CD4-positive, alpha-beta T cell treated with Interleukin-15 for 4 hours (primary cell): Measurements from ENCODE around the gene PRSS58.
A peak's percentile ranks its signal among the peaks of the same experiment; 100 is the strongest.

ENCODE experiments used
- DNase-seq: peaks from one replicate; pipeline ENCODE4 v3.0.0-alpha.2; 2020; ENCODE audit warnings: low spot score

PRSS58 gene

GRCh38 chr7:142257958-142258357 is at the start of gene PRSS58:
TSS of gene PRSS58 (minus strand) at chr7:142258058. CDS start at chr7:142257707, 351 bp downstream.
- no peak for DNase-seq

DNA sequence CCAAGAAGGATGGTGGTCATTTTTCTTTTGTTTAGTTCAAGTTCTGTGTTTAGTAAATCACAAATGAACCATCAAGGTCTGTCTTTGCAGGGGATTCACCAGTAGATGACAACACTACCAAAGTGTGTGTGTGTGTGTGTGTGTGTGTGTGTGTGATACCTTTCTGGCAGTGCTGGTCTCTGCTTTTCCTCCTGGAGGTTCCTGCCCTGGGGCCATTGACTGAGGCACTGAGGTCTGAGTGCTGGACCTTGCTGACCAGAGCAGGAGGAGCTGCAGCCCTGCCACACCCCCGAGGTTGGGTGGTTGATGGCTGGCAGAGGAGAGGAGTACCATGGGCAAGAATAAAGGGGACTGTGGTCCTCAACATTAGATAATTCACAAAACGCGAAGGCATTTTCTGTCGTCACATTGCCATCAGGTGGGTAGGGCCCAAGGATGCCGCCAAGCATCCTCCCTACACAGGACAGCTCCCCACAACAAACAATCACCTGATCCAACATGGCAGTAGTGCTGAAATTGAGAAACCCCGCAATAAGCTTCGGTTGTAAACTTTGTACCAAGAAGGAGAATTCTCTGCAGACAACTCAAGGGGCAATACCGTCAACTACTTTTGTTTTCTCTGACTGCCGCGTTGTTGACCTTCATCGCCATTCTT is 49.5 kb upstream of the PRSS58 start:
- DNase-seq, result no peak

DNA sequence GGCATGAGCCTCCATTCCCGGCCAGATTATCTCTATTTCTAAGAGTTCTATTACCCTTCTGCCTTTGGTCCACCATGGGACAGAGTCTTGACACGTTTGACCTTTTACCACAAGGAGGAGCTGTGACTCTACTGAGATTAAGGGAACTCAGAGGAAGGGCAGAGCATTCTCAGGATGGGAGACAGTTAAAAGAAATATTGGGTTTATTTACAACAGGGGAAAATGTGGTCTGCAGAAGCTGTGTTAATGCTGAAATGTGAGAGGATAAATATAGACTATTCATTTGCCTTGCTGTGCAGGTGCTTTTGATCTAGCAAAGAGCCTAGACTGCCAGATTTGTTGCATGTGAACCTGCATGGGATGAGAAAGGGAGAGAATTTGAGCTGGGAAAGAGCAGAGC is 45.8 kb upstream of the PRSS58 start:
- DNase-seq, result peak; percentile 54

- DNase-seq, result no peak
Observed at GRCh38 chr7:142301923-142302550, 44.2 kb upstream of the PRSS58 start.

DNA sequence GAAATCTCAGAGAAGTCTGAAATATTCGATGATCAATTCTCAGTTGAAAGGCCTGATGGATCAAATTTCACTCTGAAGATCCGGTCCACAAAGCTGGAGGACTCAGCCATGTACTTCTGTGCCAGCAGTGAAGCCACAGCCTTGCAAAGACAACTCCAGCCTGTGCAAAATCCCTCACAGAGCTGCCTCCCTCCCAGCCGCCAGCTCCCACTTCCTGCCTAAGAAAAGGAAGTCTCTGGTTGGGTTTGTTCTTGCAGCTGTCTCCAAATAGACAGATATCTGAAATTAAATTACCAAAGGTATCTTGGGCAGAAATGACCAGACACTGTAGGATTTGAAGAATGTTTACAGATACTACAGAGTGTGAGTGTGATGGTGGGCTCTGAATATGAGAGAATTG is 43.4 kb upstream of the PRSS58 start:
- DNase-seq, result no peak

DNA sequence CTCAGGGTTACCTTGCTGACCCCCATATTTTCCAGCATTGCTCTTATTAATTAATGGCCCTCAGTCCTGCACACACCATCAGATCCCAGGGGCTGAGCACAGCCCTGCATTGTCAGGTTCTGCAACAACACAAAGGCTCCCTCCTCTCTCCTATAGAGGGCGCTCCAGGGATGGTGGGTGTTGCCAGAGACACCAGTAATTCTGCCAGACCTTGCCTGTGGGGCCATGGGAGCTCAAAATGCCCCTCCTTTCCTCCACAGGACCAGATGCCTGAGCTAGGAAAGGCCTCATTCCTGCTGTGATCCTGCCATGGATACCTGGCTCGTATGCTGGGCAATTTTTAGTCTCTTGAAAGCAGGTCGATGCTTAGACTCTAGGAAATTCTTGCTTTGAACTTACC is 42.8 kb upstream of the PRSS58 start:
- DNase-seq, result peak; percentile 47

- no peak for DNase-seq
Observed at GRCh38 chr7:142299237-142299781, 41.5 kb upstream of the PRSS58 start.

GRCh38 chr7:142298627-142299026 is 40.8 kb upstream of the PRSS58 start:
- no peak for DNase-seq

GRCh38 chr7:142298009-142298408 is 40.2 kb upstream of the PRSS58 start:
- DNase-seq, result peak; percentile 6

- no peak for DNase-seq
Observed at GRCh38 chr7:142280263-142280662, 22.4 kb upstream of the PRSS58 start.

DNA sequence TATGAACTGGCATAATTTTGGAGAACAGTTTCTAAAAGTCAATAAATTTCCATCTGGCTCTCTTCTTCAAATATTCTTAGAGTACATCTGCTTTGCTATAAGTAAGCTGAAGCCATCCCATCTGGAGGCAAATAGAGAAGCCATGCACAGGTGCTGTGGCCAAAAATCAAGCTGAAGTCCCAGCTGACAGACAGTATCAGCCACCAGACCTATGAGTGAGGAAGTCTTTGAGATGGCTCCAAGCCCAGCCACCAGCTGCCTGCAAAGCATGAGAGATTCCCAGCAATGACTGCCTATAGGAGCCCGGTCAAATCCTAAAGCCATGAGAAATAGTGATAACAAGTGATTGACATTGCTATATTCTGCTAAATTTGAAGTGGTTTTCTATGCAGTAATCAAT is 21.7 kb upstream of the PRSS58 start:
- no peak for DNase-seq

- DNase-seq, result no peak
Observed at GRCh38 chr7:142275028-142275427, 17.2 kb upstream of the PRSS58 start.

GRCh38 chr7:142272841-142273240 is 15.0 kb upstream of the PRSS58 start:
- DNase-seq, result no peak

DNA sequence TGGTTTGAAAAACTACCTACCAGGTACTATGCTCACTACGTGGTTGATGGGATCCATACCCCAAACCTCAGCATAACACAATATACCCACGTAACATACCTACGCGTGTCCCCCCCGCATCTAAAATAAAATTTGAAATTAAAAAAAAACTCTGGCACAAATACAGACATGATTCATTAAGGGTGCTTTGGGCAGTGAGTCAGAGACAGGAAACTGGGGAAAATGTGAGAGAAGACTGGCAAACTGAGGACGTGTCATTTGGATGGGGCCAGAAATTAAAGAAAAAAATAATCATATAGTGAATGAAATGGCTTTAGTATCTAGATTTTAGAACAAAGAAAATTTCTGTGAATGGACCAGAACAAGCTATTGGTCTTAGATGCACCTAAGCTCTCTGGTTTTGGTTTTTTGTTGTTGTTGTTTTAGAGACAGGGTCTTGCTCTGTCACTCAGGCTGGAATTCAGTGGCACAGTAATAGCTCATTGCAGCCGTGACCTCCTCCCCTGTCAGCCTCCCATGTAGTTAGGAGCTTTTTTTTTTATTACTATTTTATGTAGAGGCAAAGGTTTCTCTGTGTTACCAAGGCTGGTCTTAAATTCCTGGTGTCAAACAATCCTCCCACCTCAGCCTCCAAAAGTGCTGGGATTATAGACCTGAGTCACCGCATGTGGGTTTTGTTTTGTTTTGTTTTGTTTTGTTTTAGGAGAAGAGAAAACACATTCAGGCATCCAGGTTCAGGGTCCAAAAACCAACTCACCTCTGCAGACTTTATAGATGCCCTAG is 5.9 kb upstream of the PRSS58 start:
- DNase-seq, result no peak

- no peak for DNase-seq
Observed at GRCh38 chr7:142250705-142251104, 7.2 kb downstream of the PRSS58 start.

DNA sequence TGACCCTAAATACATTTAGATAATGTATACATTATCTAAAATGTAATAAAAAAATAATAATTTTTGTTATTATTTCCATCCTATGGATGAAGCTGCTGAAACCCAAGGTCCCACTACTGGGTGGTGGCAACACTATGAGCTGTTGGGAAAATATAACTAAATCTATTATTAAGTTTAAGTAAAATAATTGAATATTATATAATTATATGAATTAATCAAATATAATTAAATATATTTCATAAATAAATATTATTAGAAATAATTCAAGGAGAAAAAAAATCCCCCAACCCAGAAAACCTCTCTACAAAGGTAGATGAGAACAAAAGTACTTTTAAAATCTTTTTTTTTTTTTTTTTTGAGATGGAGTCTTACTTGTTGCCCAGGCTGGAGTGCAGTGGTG is 7.9 kb downstream of the PRSS58 start:
- no peak for DNase-seq

DNA sequence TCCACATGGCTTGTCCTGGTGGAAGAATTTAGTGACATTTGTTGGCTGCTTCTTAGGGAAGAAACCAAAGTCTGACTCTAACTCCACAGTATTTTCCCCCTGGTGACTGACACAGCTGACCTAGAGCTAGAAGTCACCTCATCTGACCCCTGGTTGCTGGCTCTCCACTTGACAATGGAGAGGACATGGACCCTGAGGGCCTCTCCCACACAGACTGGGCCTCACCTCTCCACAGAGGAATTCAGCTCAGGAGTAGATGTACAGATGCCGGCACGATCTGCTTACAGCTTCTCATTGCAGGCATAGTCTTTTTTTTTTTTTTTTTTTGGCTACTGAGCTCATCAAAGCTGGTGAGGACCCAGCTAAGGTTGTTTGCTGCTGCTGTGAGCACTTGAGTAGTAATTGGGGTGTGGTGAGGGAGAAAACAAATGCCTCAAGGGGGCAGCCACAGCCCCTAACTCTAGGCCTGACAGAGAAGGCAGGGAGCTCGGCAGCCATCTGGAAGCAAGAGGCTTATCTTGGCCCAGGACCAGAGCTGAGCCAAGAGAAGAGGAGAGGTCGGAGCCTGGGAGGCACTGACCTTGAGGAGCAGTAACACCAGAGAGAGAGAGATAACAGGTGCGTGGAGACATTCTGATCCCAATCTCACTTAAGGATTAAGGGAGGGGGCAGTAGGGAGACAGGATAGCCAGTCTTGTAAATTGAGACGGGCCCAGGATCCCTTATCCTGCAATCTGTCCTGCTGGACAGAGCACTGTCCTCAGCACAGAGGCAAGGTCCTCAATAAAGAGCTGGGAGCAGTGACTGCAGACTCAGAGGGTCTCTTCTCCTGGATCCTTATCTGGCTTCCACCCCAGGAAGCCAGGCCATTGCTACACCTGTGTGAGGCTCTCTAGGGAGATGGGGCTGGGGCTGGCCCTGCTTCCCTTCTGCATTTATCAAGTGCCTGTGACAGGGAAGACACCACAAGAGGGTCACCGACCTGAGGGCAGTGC is 9.4 kb downstream of the PRSS58 start:
- no peak for DNase-seq

DNA sequence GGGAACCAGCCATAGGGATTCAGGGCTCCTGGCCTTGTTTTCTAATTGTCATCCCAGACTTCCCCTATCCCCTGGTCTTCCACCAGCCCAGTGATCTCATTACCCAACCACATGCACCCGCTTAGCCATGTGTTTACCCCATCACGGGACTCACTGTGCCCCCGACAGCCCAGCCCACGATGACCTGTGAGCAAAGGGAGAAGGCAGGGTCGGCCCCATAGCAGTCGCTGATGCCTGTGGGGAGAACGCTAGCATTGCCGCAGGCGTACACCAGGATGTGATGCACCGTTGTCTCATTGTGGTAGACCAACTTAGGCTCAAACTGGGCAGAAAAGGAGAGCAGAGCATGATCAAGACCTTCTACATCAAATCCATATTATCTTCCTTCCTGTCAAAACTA is 14.0 kb downstream of the PRSS58 start:
- no peak for DNase-seq

DNA sequence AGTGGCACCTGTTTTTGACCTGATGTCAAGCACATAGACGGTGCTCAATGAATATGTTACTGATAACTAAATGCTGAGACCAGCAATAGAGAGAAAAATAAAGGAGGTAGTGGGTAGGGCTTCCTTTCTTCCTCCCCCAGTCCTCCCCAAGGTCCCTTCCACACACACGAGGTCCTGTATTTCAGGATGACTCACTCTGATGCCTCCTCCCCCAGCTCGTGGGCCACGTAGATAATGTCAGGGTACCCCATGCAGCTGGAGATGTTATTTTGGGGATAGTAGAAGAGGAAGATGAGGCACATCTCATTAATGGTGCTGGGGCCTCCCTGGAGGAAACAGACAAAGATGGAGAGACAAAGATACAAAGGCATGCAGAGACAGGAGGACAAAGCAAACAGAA is 17.3 kb downstream of the PRSS58 start:
- DNase-seq, result no peak

DNA sequence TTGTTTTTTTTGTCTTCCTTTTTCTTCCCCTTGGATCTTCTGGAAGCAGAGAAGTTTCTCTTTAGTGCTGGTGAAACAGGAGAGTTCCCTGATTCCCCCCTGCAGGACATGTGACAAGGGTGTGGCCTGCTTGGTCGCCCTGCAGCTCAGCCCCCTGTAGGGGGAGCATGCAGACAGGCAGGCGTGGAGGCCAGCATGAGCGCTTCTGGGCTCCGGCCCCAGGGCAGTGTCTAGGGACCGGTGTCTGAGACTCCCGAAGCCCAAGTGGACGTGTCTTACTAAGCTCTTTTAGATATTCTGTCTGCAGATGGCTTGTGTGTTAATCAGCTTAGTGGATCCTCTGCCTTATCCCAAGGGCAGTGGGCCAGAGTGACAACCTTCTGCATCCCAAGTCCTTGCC is 26.1 kb downstream of the PRSS58 start:
- no peak for DNase-seq

DNA sequence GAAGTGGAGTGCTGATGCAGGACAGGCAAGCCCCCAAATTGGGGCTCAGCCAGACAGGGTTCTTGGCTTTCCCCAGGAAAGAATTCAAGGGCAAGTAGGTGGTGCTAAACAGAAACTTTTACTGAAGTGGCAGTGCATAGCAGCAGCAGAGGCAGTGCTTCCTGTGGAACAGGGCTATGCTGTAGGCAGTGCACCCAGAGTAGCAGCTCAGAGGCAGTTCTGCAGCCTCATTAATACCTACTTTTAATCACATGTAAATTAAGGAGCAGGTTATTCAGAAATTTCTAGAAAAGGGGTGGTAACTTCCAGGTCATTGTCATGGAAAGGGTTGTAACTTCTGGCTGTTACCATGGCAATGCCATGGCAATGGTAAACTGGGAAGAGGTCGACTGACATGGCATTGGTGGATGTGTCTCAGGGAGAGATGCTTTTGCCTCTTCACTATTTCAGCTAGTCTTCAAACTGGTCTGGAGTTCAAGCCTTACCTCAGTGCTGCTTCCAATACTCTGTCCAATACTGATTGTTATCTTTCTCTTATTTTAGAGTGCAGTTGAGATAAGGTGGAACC is 29.2 kb downstream of the PRSS58 start:
- DNase-seq, result no peak
